B cell (primary cell): ENCODE results near the gene SRA1. TPM values are rescaled to one million over a fixed set of nuclear protein-coding genes. Genes with fewer than 3 reads are reported as not detected.
"Not testable (repeated sequence)": the region's sequence is repeated elsewhere in the genome, so short reads cannot be mapped to it uniquely, and the experiment has no call there.

Experiments used
- ATAC-seq: fragments of 200-7000 bp; cut with Tn5 transposase; one replicate; pipeline ENCODE4 v1.10.0; 2021; ENCODE audit warnings: low read depth, mild to moderate bottlenecking, moderate number of reproducible peaks, moderate library complexity
- CTCF ChIA-PET: fragments of 350-600 bp; sonication (Branson Sonifier 250); formaldehyde crosslinking; loops from one replicate; lab custom pipeline; 2021; ENCODE audit warnings: antibody characterized with exemption, inconsistent platforms; lab: Charles Lee
- POLR2A ChIA-PET: fragments of 350-600 bp; sonication (Branson Sonifier 250); formaldehyde crosslinking; loops from one replicate; lab custom pipeline; 2021; ENCODE audit warnings: antibody characterized with exemption; lab: Charles Lee
- DNase-seq: peaks from one replicate; pipeline ENCODE4 v3.0.0; 2013
- H2AFZ ChIP-seq: 2 replicates; pipeline ENCODE4 v1.6.1; 2012; ENCODE audit warnings: mild to moderate bottlenecking, low read depth, low read length; ENCODE audit not compliant: insufficient read depth, poor library complexity, severe bottlenecking
- H3K27ac ChIP-seq, 2 donors: 1 replicate in 1 of 2; 2 replicates in 1 of 2; pipeline ENCODE4 v1.5.1; 2012 to 2013; ENCODE audit warnings: low read length in 2 of 2, mild to moderate bottlenecking in 2 of 2, moderate library complexity in 1 of 2
- H3K27me3 ChIP-seq, 4 experiments: fragments of 200-600 bp in 1 of 4; sonication (generic) in 1 of 4; replicated peaks in 1 of 4; 1 replicate in 2 of 4; 2 replicates in 2 of 4; pipeline versions ENCODE4 v1.6.1 to v1.7.0; 2013 to 2016; ENCODE audit warnings: low read length in 3 of 4, mild to moderate bottlenecking in 2 of 4, mixed read lengths in 1 of 4, moderate library complexity in 1 of 4; ENCODE audit not compliant: insufficient read depth in 4 of 4, control insufficient read depth in 3 of 4; ENCODE audit errors: control extremely low read depth in 1 of 4
- H3K36me3 ChIP-seq, 2 experiments: replicated peaks in 1 of 2; 1 replicate in 1 of 2; 2 replicates in 1 of 2; pipeline versions ENCODE4 v1.6.1 to v1.7.1; 2013; ENCODE audit warnings: low read length in 1 of 2; ENCODE audit not compliant: insufficient read depth in 2 of 2, control insufficient read depth in 1 of 2; ENCODE audit errors: control extremely low read depth in 1 of 2, extremely low read depth in 1 of 2
- H3K4me1 ChIP-seq, 2 donors: fragments of 200-600 bp in 1 of 2; sonication (generic) in 1 of 2; 1 replicate in 1 of 2; 2 replicates in 1 of 2; pipeline versions ENCODE4 v1.5.1 to v1.6.1; 2013 to 2017; ENCODE audit warnings: low read length in 2 of 2; ENCODE audit not compliant: control insufficient read depth in 2 of 2, insufficient read depth in 2 of 2
- H3K4me2 ChIP-seq: replicated peaks from 2 replicates; pipeline ENCODE3; 2012; ENCODE audit warnings: mild to moderate bottlenecking, low read depth, low read length; ENCODE audit not compliant: poor library complexity, severe bottlenecking
- H3K4me3 ChIP-seq, 5 experiments: fragments of 200-600 bp in 1 of 5; sonication (generic) in 1 of 5; 1 replicate in 3 of 5; 2 replicates in 2 of 5; pipeline versions ENCODE4 v1.5.1 to v1.7.0; 2011 to 2016; ENCODE audit warnings: low read length in 4 of 5, mild to moderate bottlenecking in 4 of 5, low read depth in 2 of 5, control low read depth in 1 of 5, moderate library complexity in 1 of 5; ENCODE audit not compliant: insufficient read depth in 1 of 5; ENCODE audit errors: control extremely low read depth in 1 of 5, extremely low read depth in 1 of 5
- H3K79me2 ChIP-seq: fragments of 200-600 bp; sonication (generic); one replicate; pipeline ENCODE4 v1.6.0; 2016; ENCODE audit warnings: low read length; ENCODE audit not compliant: control insufficient read depth, insufficient read depth
- H3K9ac ChIP-seq: fragments of 200-600 bp; sonication (generic); 2 replicates; pipeline ENCODE4 v1.6.1; 2017; ENCODE audit warnings: mild to moderate bottlenecking, low read length, moderate library complexity
- H3K9me3 ChIP-seq, 3 donors: one replicate each; pipeline versions ENCODE4 v1.6.1 to v1.7.1; 2013; ENCODE audit warnings: low read length in 2 of 3; ENCODE audit not compliant: control insufficient read depth in 2 of 3, insufficient read depth in 1 of 3; ENCODE audit errors: control extremely low read depth in 1 of 3
- H4K20me1 ChIP-seq: 2 replicates; pipeline ENCODE4 v1.6.0; 2012; ENCODE audit warnings: mild to moderate bottlenecking, low read length; ENCODE audit not compliant: insufficient read depth, control insufficient read depth, poor library complexity, severe bottlenecking
- H3K27ac Mint-ChIP-seq: one replicate; pipeline ENCODE4 v1.8.0; 2021; ENCODE audit warnings: mixed read lengths
- H3K27me3 Mint-ChIP-seq: one replicate; pipeline ENCODE4 v1.8.0; 2021; ENCODE audit warnings: mixed read lengths
- H3K4me1 Mint-ChIP-seq: one replicate; pipeline ENCODE4 v1.8.0; 2021; ENCODE audit warnings: mixed read lengths
- H3K4me3 Mint-ChIP-seq: one replicate; pipeline ENCODE4 v1.8.0; 2021; ENCODE audit warnings: mixed read lengths
- H3K9me3 Mint-ChIP-seq: one replicate; pipeline ENCODE4 v1.8.0; 2022; ENCODE audit warnings: mixed read lengths; ENCODE audit not compliant: insufficient read depth
- EZH2 ChIP-seq: IDR thresholded peaks from 2 replicates; pipeline ENCODE4 v1.6.1; 2012; ENCODE audit warnings: borderline replicate concordance, low read depth, mild to moderate bottlenecking, moderate library complexity, low read length; ENCODE audit not compliant: insufficient read depth, poor library complexity, severe bottlenecking
- WGBS: methylation state at CpG from one replicate; pipeline ENCODE4 v1.1.5; 2013; ENCODE audit warnings: missing lambda C conversion rate; ENCODE audit not compliant: insufficient coverage; 5-methylcytosine and 5-hydroxymethylcytosine counted together
- intact Hi-C: fragments of 100-400 bp; cut with micrococcal nuclease; formaldehyde crosslinking; loops from one replicate; pipeline ENCODE4 v1.10.0; 2022
- polyA plus RNA-seq: library from polyadenylated mRNA; depleted of rRNA; stranded (reverse); fragments of >200 nt; gene quantifications from 2 replicates; pipeline ENCODE4 v1.2.3, GENCODE V29; 2012
- total RNA-seq, 2 donors: library from RNA; stranded (reverse); fragments of 120-200 nt in 1 of 2; gene quantifications; 1 replicate in 1 of 2; 2 replicates in 1 of 2; pipeline versions ENCODE4 v1.2.3 to v1.2.4, GENCODE V29; 2013 to 2022
- TF ChIP-seq, protein P1 (sequence below): fragments of 200-600 bp; IDR thresholded peaks from one replicate; pipeline ENCODE4 v1.8.0; 2022; ENCODE audit warnings: antibody characterized with exemption, mild to moderate bottlenecking

The SRA1 gene
- total and polyA plus RNA-seq, 2 donors (not counting 1 experiment from before 2014, with no cell fraction given), result 23.2 to 25.6 TPM

DNA sequence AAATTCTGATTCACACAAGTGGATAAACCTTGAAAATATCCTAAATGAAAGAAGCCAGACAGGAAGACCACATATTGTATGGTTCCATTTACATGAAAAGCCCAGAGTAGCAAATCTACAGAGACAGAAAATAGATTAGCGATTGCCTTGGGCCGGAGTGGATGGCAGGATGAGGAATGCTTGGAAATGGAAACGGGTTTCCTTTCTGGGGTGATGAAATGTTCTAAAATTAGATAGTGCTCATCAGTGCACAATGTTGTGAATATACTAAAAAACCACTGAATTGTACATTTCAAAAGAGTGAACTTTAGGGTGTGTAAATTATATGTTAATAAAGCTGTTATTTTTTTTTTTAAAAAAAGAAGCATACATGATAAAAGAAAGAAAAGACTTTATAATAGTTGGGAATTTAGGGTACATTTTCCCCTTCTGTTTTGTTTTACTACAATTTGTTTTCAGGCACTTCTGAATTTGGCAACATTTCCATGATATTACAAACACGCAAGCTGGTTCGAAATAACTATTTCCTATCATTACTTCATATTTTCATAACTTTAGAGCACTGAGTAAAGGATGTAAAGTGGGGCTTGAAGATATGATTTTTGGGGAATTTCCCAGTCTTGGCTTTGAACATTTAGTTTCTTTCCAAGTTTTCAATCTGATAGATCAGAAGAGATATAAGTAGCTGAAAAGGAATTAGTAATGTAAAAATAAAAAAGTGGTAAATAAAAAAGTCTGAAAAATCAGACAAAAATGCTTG, 31.2 kb upstream of the SRA1 start:
- intact Hi-C loops, result no loop called here
- Histone ChIP-seq H3K27me3 (peaks cover 0 to 2% (median 0%) of the 10 kb centered on the region in 4 experiments), H3K4me3 (no peak overlapping the region), H3K79me2 (no peaks in the 10 kb centered on the region), H2AFZ (no peak overlapping the region), H3K9me3 (no peaks in the 10 kb centered on the region), H3K36me3 (no peaks in the 10 kb centered on the region), H3K4me2 (no peak overlapping the region), H3K9ac (no peak overlapping the region), H4K20me1 (no peaks in the 10 kb centered on the region), H3K27ac (no peak overlapping the region), H3K4me1 (no peaks in the 10 kb centered on the region)
- 100% methylated on average over 2 of the region's 5 CpGs for WGBS
- H3K9me3 Mint-ChIP-seq, result no peaks in the 10 kb centered on the region
- no peak overlapping the region for H3K27ac Mint-ChIP-seq
- no peak overlapping the region for H3K4me3 Mint-ChIP-seq
- ChIA-PET CTCF (no interaction called here), POLR2A (no interaction called here)
- no peak for TF ChIP-seq EZH2
- TF ChIP-seq, protein P1, sequence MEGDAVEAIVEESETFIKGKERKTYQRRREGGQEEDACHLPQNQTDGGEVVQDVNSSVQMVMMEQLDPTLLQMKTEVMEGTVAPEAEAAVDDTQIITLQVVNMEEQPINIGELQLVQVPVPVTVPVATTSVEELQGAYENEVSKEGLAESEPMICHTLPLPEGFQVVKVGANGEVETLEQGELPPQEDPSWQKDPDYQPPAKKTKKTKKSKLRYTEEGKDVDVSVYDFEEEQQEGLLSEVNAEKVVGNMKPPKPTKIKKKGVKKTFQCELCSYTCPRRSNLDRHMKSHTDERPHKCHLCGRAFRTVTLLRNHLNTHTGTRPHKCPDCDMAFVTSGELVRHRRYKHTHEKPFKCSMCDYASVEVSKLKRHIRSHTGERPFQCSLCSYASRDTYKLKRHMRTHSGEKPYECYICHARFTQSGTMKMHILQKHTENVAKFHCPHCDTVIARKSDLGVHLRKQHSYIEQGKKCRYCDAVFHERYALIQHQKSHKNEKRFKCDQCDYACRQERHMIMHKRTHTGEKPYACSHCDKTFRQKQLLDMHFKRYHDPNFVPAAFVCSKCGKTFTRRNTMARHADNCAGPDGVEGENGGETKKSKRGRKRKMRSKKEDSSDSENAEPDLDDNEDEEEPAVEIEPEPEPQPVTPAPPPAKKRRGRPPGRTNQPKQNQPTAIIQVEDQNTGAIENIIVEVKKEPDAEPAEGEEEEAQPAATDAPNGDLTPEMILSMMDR, result no peak
- no peaks in the 10 kb centered on the region for H3K4me1 Mint-ChIP-seq
- ATAC-seq (no peak), DNase-seq (no peak)
- peaks cover 4% of the 10 kb centered on the region for H3K27me3 Mint-ChIP-seq

DNA sequence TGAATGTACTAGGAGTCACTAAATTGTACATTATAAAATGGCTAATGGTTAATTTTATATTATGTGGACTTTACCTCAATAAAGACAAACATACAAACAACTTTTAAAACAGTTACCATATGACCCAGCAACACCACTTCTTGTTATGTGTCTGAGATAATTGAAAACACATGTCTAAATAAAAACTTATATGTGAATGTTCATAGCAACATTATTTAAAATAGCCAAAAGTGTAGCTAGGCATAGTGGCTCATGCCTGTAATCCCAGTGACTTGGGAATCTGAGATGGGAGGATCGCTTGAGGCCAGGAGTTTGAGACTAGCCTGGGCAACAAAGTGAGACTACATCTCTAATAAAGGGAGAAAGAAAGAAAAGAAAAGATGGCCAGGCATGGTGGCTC, 30.2 kb upstream of the SRA1 start:
- POLR2A ChIA-PET, result no interaction called here
- Mint-ChIP-seq H3K4me1 (no peaks in the 10 kb centered on the region), H3K27me3 (peaks cover 4% of the 10 kb centered on the region), H3K27ac (no peak overlapping the region), H3K4me3 (no peak overlapping the region), H3K9me3 (no peaks in the 10 kb centered on the region)
- Histone ChIP-seq H3K79me2 (no peaks in the 10 kb centered on the region), H3K4me1 (no peaks in the 10 kb centered on the region), H3K27me3 (peaks cover 0 to 2% (median 0%) of the 10 kb centered on the region in 4 experiments), H3K4me3 (no peak overlapping the region), H3K9me3 (no peaks in the 10 kb centered on the region), H3K27ac (no peak overlapping the region), H3K4me2 (no peak overlapping the region), H2AFZ (no peak overlapping the region), H4K20me1 (no peaks in the 10 kb centered on the region), H3K9ac (no peak overlapping the region), H3K36me3 (no peaks in the 10 kb centered on the region)
- no peak for ATAC-seq
- no peak for TF ChIP-seq EZH2
- TF ChIP-seq, protein P1, result no peak
- no peak for DNase-seq
- intact Hi-C loops, result no loop called here
- 100% methylated on average over 1 of the region's 1 CpG for WGBS
- CTCF ChIA-PET, result interaction anchor here (0.7 kb wide), 1 partner anchor 215 kb away, joined by 3 read pairs; no protein-coding TSS in a partner anchor

DNA sequence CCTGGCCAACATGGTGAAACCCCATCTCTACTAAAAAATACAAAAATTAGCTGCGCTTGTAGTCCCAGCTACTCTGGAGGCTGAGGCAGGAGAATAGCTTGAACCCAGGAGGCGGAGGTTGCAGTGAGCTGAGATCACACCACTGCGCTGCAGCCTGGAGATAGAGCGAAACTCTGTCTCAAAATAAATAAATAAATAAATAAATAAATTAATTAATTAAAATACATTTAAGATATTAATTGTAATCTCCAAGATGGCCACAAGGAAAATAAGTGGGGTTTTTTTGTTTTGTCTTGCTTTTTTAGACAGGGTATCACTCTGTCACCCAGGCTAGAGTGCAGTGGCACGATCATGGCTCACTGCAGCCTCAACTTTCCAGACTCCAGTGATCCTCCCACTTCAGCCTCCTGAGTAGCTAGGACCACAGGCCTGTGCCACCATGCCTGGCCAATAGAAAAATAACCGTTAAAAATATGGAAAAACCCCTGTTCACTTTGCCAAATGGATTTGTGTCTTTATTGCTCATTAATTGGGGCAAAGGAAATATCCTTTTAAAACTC, 22.0 kb upstream of the SRA1 start:
- ATAC-seq, H3K4me1 ChIP-seq, H4K20me1 ChIP-seq, H3K4me3 Mint-ChIP-seq, POLR2A ChIA-PET, H3K9me3 ChIP-seq, H2AFZ ChIP-seq, CTCF ChIA-PET, H3K9me3 Mint-ChIP-seq, H3K4me3 ChIP-seq, intact Hi-C loops, H3K4me2 ChIP-seq, H3K36me3 ChIP-seq, H3K27me3 ChIP-seq, H3K4me1 Mint-ChIP-seq, DNase-seq, H3K27ac ChIP-seq, H3K79me2 ChIP-seq, H3K9ac ChIP-seq, H3K27ac Mint-ChIP-seq: not testable (repeated sequence)
- whole genome bisulfite sequencing, result 100% methylated on average over 1 of the region's 6 CpGs
- peaks cover 15% of the 10 kb centered on the region for H3K27me3 Mint-ChIP-seq
